ENCODE data around the gene PLCB4.

The PLCB4 gene

DNA sequence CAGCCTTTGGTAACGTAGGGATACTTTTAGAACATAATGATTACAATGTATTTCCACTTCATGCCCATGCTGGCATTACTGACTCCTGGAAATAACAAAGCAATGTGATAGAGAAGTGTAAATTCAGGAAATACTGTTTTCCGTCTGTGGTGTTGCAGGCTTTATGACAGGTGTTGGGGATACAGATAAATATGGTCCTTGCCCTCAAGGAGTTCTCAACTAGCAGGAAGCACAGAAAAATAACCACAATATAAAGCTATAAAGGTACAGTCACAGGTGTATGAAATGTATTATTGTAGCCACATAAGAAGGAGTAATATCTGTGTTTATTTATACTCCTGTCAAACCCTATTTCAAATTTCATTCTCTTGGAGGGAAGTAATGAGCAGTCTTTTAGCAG lies 432.6 kb downstream of the PLCB4 start:
- TF ChIP-seq, protein P1, sequence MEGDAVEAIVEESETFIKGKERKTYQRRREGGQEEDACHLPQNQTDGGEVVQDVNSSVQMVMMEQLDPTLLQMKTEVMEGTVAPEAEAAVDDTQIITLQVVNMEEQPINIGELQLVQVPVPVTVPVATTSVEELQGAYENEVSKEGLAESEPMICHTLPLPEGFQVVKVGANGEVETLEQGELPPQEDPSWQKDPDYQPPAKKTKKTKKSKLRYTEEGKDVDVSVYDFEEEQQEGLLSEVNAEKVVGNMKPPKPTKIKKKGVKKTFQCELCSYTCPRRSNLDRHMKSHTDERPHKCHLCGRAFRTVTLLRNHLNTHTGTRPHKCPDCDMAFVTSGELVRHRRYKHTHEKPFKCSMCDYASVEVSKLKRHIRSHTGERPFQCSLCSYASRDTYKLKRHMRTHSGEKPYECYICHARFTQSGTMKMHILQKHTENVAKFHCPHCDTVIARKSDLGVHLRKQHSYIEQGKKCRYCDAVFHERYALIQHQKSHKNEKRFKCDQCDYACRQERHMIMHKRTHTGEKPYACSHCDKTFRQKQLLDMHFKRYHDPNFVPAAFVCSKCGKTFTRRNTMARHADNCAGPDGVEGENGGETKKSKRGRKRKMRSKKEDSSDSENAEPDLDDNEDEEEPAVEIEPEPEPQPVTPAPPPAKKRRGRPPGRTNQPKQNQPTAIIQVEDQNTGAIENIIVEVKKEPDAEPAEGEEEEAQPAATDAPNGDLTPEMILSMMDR (conservative IDR thresholded peaks at IDR 0.05; ENCODE audit: low read depth, low read length), result no peak
- no peak for DNase-seq (ENCODE audit: low read depth)
- H3K4me3 ChIP-seq (ENCODE audit: low read depth, low read length), result no peak overlapping the region

GRCh38 chr20:9503526-9504245 lies 434.8 kb downstream of the PLCB4 start:
- peak; percentile 26 for DNase-seq (ENCODE audit: low read depth)
- H3K4me3 ChIP-seq (ENCODE audit: low read depth, low read length), result no peak overlapping the region
- TF ChIP-seq, protein P1 (conservative IDR thresholded peaks at IDR 0.05; ENCODE audit: low read depth, low read length), result peak; percentile 7

GRCh38 chr20:9506280-9506821 lies 437.5 kb downstream of the PLCB4 start:
- TF ChIP-seq, protein P1 (conservative IDR thresholded peaks at IDR 0.05; ENCODE audit: low read depth, low read length), result no peak
- DNase-seq (ENCODE audit: low read depth), result no peak
- H3K4me3 ChIP-seq (ENCODE audit: low read depth, low read length), result no peak overlapping the region

GRCh38 chr20:9506964-9507369 lies 438.1 kb downstream of the PLCB4 start:
- DNase-seq (ENCODE audit: low read depth), result no peak
- TF ChIP-seq, protein P1 (conservative IDR thresholded peaks at IDR 0.05; ENCODE audit: low read depth, low read length), result no peak
- H3K4me3 ChIP-seq (ENCODE audit: low read depth, low read length), result no peak overlapping the region

DNA sequence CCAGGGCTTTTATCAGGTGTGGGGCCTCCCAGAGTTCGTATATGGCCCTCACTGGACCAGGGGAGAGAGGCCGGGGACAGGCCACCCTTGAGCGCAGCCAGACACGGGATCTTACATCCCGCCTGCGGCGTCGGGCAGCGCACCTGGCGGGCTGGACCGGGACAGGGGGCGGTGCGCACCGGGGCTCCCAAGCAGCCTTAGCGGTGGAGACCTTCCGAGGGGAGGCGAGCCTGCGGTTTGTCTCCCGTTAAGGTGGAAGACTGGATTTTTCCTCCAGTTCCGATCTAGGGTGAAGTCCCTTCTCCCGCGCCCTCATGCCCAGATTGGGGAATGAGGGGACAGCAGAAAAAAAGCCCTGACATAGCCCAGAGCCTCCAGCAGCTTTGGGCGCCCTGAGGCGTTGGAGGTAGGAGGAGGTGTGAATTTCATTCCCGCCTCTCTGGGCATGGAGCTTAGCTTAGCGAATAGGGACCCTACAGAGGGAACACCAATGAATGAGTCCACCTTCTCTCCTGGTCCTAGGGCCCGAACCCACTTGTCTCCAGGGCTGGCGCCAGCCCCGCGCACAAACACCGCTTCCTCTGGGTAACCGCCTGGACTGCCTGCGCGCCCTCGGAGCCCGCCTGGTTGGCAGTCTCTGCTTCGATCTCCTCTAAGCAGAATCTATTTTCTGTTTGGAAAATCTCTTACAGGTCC lies 438.8 kb downstream of the PLCB4 start:
- no peak overlapping the region for H3K4me3 ChIP-seq (ENCODE audit: low read depth, low read length)
- TF ChIP-seq, protein P1 (conservative IDR thresholded peaks at IDR 0.05; ENCODE audit: low read depth, low read length), result no peak

DNA sequence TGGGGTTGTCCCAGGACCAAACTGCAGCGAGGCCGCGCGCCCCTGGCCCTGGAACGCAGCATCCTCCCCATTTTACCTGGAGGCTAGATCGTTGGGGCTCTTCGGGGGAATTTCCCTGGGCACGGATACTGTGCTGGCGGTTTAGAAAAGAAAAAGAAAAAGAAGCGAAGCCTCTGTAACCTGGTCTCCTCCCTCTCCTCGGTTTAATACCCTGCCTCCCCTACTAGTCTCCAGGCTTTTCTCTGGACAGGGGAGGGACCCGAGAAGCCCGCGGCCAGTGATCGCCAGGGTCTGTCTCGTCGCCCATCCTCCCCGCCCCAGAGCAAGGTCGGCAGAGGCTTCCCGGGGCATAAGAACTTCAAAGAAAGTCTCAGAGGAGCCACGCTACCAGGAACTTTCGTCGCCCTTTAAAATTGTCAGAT lies 439.4 kb downstream of the PLCB4 start:
- TF ChIP-seq, protein P1 (conservative IDR thresholded peaks at IDR 0.05; ENCODE audit: low read depth, low read length), result no peak
- no peak for DNase-seq (ENCODE audit: low read depth)
- H3K4me3 ChIP-seq (ENCODE audit: low read depth, low read length), result no peak overlapping the region

More for the DNA sequence above, 438.8 kb downstream of the PLCB4 start:
- no peak for DNase-seq (ENCODE audit: low read depth)

Measured in choroid plexus epithelial cell (primary cell).